Gastrocnemius medialis (tissue), 4 donors: ENCODE results near the gene CPEB3.

Experiments used
- CTCF ChIP-seq, 5 experiments: fragments of 450-650 bp in 3 of 5; fragments of 200-600 bp in 2 of 5; sonication (generic) in 2 of 5; IDR thresholded peaks in 4 of 5; conservative IDR thresholded peaks in 1 of 5; 1 replicate in 4 of 5; 2 replicates in 1 of 5; pipeline ENCODE4 v1.5.1; 2016 to 2019; ENCODE audit warnings: antibody characterized with exemption in 5 of 5, mild to moderate bottlenecking in 3 of 5, moderate library complexity in 3 of 5
- POLR2A ChIP-seq, 2 donors: fragments of 450-650 bp; IDR thresholded peaks; one replicate each; pipeline ENCODE4 v1.6.1; 2017; ENCODE audit warnings: antibody characterized with exemption in 2 of 2, mild to moderate bottlenecking in 2 of 2, moderate library complexity in 2 of 2

DNA sequence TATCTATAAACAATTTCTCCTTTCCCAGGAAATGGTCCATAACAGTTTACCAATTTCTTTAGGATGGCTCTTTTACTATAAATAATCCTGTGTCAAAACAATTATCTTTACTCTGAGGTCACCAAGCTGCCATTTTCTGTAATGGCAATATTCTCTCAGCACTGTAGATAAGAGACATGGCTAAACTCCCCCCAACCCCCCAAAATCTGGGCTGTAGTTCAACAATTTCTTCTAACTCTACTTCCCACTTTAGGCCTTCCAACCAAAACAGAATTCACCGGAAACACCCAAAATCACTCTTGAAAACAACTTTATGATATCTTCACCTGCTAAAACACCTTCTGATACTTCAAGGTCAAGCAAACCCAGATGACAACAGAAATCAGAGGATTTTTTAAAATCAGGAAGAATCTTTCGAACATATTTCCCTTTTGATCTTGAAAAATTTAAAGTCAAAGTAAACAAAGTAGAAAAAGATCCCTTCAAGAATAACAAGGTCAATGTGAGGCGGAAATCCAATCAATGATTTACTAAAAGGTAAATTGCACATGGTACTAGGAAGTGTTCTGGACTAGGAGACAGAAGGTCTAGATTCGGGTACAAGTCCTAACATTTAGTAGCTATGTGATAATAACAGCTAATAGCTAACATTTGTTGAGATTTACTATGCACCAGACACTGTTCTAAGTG lies 176.8 kb downstream of the CPEB3 start:
- TF ChIP-seq CTCF (IDR thresholded peaks at IDR 0.05 in 4 of 5, conservative IDR thresholded peaks at IDR 0.05 in 1 of 5) (no peak), POLR2A (IDR thresholded peaks at IDR 0.05) (no peak)
